A549 (cell line): ENCODE measurements around the gene GATA5. TPM values are rescaled to one million over a fixed set of nuclear protein-coding genes. Genes with fewer than 3 reads are reported as not detected.

ENCODE experiments used
- ATAC-seq, 2 experiments: fragments of 200-7000 bp in 1 of 2; fragments of >200 bp in 1 of 2; cut with Nextera tagmentation in 1 of 2; cut with Tn5 transposase in 1 of 2; 3 replicates each; pipeline versions ENCODE4 v1.8.0 to v1.9.1; 2018 to 2020; ENCODE audit warnings: mild to moderate bottlenecking in 1 of 2, moderate library complexity in 1 of 2
- CTCF ChIA-PET: fragments of 300-600 bp; sonication (Branson Sonifier 250); formaldehyde crosslinking; extraction: SDS; loops from one replicate; lab custom pipeline; 2021; ENCODE audit warnings: antibody characterized with exemption, inconsistent platforms; lab: Yijun Ruan, JAX
- POLR2A ChIA-PET: fragments of 350-600 bp; formaldehyde crosslinking; extraction: SDS; loops from one replicate; lab custom pipeline; 2021; ENCODE audit warnings: antibody characterized with exemption, inconsistent platforms; lab: Yijun Ruan, JAX
- DNase-seq, 2 experiments: peaks; one replicate each; pipeline versions ENCODE4 v3.0.0 to v3.0.0-alpha.2; 2011 to 2016; ENCODE audit warnings: low read depth in 1 of 2, low spot score in 1 of 2
- FAIRE-seq: peaks from 2 replicates; lab custom pipeline; 2011; peaks lifted over from hg19 to GRCh38; lab: Jason Lieb, UNC
- H3K27ac ChIP-seq, 2 experiments: fragments of >200 bp; sonication (Bioruptor Twin); formaldehyde crosslinking; 3 replicates each; pipeline ENCODE4 v1.5.1; 2016 to 2017
- H3K4me1 ChIP-seq: fragments of >200 bp; sonication (Bioruptor Twin); formaldehyde crosslinking; 3 replicates; pipeline ENCODE4 v1.6.1; 2016
- H3K4me2 ChIP-seq: fragments of >200 bp; sonication (Bioruptor Twin); formaldehyde crosslinking; 3 replicates; pipeline ENCODE4 v1.6.1; 2016
- H3K4me3 ChIP-seq: fragments of >200 bp; sonication (Bioruptor Twin); formaldehyde crosslinking; 3 replicates; pipeline ENCODE4 v1.5.1; 2016
- H3K9me3 ChIP-seq: fragments of >200 bp; sonication (Bioruptor Twin); formaldehyde crosslinking; 3 replicates; pipeline ENCODE4 v1.6.1; 2016
- BCL3 ChIP-seq: fragments of >200 bp; sonication (Bioruptor Twin); formaldehyde crosslinking; IDR thresholded peaks from 3 replicates; pipeline ENCODE4 v1.6.1; 2016
- BHLHE40 ChIP-seq: IDR thresholded peaks from 2 replicates; pipeline ENCODE4 v1.6.1; 2012; ENCODE audit warnings: low read depth, low read length, inconsistent platforms
- CEBPB ChIP-seq, 2 experiments: fragments of >200 bp in 1 of 2; sonication (Bioruptor Twin) in 1 of 2; formaldehyde crosslinking in 1 of 2; IDR thresholded peaks; 2 replicates each; pipeline ENCODE4 v1.6.1; 2012 to 2016
- CHD2 ChIP-seq: fragments of 150-350 bp; IDR thresholded peaks from 2 replicates; pipeline ENCODE4 v1.6.1; 2014; ENCODE audit warnings: low read length; ENCODE audit not compliant: partially characterized antibody
- CHD4 ChIP-seq: fragments of 200-600 bp; sonication (generic); IDR thresholded peaks from 2 replicates; pipeline ENCODE4 v1.6.1; 2016; ENCODE audit warnings: antibody characterized with exemption, mild to moderate bottlenecking, borderline replicate concordance
- E2F6 ChIP-seq: IDR thresholded peaks from 2 replicates; pipeline ENCODE4 v1.6.1; 2012; ENCODE audit warnings: low read depth, borderline replicate concordance
- FOSL2 ChIP-seq, 2 experiments: fragments of 450-650 bp in 1 of 2; fragments of >200 bp in 1 of 2; sonication (Bioruptor Twin) in 1 of 2; formaldehyde crosslinking; IDR thresholded peaks; 2 replicates each; pipeline versions ENCODE4 v1.5.0 to v1.6.1; 2016 to 2020; ENCODE audit warnings: mild to moderate bottlenecking in 1 of 2, moderate library complexity in 1 of 2
- HDAC2 ChIP-seq: fragments of 200-600 bp; sonication (generic); IDR thresholded peaks from 2 replicates; pipeline ENCODE4 v1.6.1; 2016
- HES2 ChIP-seq: fragments of >200 bp; sonication (Bioruptor Twin); formaldehyde crosslinking; IDR thresholded peaks from 2 replicates; pipeline ENCODE4 v1.6.1; 2016
- HMGXB4 ChIP-seq: fragments of 250-450 bp; sonication (Bioruptor Pico); IDR thresholded peaks from 2 replicates; pipeline ENCODE4 v1.5.0; 2021; ENCODE audit warnings: mild to moderate bottlenecking, moderate library complexity, borderline replicate concordance
- HOXB13 ChIP-seq: fragments of 250-450 bp; sonication (Bioruptor Pico); IDR thresholded peaks from 2 replicates; pipeline ENCODE4 v1.5.0; 2020; ENCODE audit warnings: low read depth, mild to moderate bottlenecking, moderate library complexity
- JUN ChIP-seq, 2 experiments: fragments of >200 bp; sonication (Bioruptor Twin); formaldehyde crosslinking; IDR thresholded peaks; 2 replicates in 1 of 2; 3 replicates in 1 of 2; pipeline ENCODE4 v1.6.1; 2016 to 2017
- KDM1A ChIP-seq: fragments of 200-600 bp; sonication (generic); IDR thresholded peaks from 2 replicates; pipeline ENCODE4 v1.6.1; 2016; ENCODE audit warnings: low read depth, mild to moderate bottlenecking
- KDM5A ChIP-seq: fragments of 200-600 bp; sonication (generic); IDR thresholded peaks from 2 replicates; pipeline ENCODE4 v1.6.1; 2016; ENCODE audit warnings: antibody characterized with exemption, mild to moderate bottlenecking
- NFE2L2 ChIP-seq: fragments of 150-350 bp; conservative IDR thresholded peaks from 2 replicates; pipeline ENCODE4 v1.6.1; 2014; ENCODE audit warnings: low read length
- NPAS2 ChIP-seq: fragments of 250-450 bp; sonication (Bioruptor Pico); IDR thresholded peaks from 2 replicates; pipeline ENCODE4 v1.8.0; 2022; ENCODE audit warnings: mild to moderate bottlenecking, moderate library complexity, borderline replicate concordance
- NR3C1 ChIP-seq: fragments of >200 bp; sonication (Bioruptor Twin); formaldehyde crosslinking; IDR thresholded peaks from 3 replicates; pipeline ENCODE4 v1.6.1; 2017
- PBX3 ChIP-seq: IDR thresholded peaks from 2 replicates; pipeline ENCODE4 v1.6.1; 2012
- RAD21 ChIP-seq, 2 experiments: fragments of >200 bp in 1 of 2; sonication (Bioruptor Twin) in 1 of 2; formaldehyde crosslinking in 1 of 2; IDR thresholded peaks in 1 of 2; conservative IDR thresholded peaks in 1 of 2; 2 replicates in 1 of 2; 3 replicates in 1 of 2; pipeline ENCODE4 v1.6.1; 2012 to 2018; ENCODE audit warnings: inconsistent platforms in 1 of 2
- REST ChIP-seq: fragments of 200-600 bp; sonication (generic); IDR thresholded peaks from 2 replicates; pipeline ENCODE4 v1.6.1; 2016; ENCODE audit warnings: antibody characterized with exemption, mild to moderate bottlenecking, moderate library complexity
- TFCP2L1 ChIP-seq: fragments of 250-450 bp; sonication (Bioruptor Pico); IDR thresholded peaks from 2 replicates; pipeline ENCODE4 v1.5.0; 2021; ENCODE audit warnings: mild to moderate bottlenecking
- TP53 ChIP-seq: fragments of 250-450 bp; sonication (Bioruptor Pico); IDR thresholded peaks from 2 replicates; pipeline ENCODE4 v1.5.0; 2021; ENCODE audit warnings: mild to moderate bottlenecking, moderate library complexity
- USF2 ChIP-seq: fragments of 450-650 bp; IDR thresholded peaks from 2 replicates; pipeline ENCODE4 v1.6.1; 2014; ENCODE audit warnings: antibody characterized with exemption
- ZFP36 ChIP-seq: fragments of 450-650 bp; IDR thresholded peaks from 2 replicates; pipeline ENCODE4 v1.6.1; 2014; ENCODE audit warnings: borderline replicate concordance; ENCODE audit not compliant: partially characterized antibody
- ZSCAN20 ChIP-seq: fragments of 250-450 bp; sonication (Bioruptor Pico); IDR thresholded peaks from 2 replicates; pipeline ENCODE4 v1.8.0; 2022; ENCODE audit warnings: mild to moderate bottlenecking, moderate library complexity
- WGBS: methylation state at CpG from one replicate; pipeline ENCODE4 v1.1.6; 2017; ENCODE audit errors: missing lambda C conversion rate; 5-methylcytosine and 5-hydroxymethylcytosine counted together
- polyA plus RNA-seq, 4 experiments: library from polyadenylated mRNA; depleted of rRNA in 3 of 4; stranded (reverse); fragments of >200 nt; fragmentation: RNase III in 1 of 4; extraction: RNeasy Plus Mini Kit Qiagen cat#74134 plus additional on column Dnase treatment in 1 of 4; gene quantifications; 2 replicates in 3 of 4; 3 replicates in 1 of 4; pipeline ENCODE4 v1.2.3, GENCODE V29; 2011 to 2017

GATA5 gene
- polyA plus RNA-seq, 2 of the 4 experiments (the other 2 are of a cell fraction): 0.21 to 0.72 TPM

GRCh38 chr20:62513991-62514390 is 38.2 kb upstream of the GATA5 start:
- 67% methylated on average over 13 of the region's 14 CpGs for WGBS
- H3K9me3 ChIP-seq: no peaks in the 10 kb centered on the region
- no peak for ATAC-seq
- H3K4me2 ChIP-seq: no peak overlapping the region
- H3K4me3 ChIP-seq: no peak overlapping the region
- TF ChIP-seq FOSL2 (IDR thresholded peaks at IDR 0.05) (no peak), FOSL2 (CRISPR knock-in tag; IDR thresholded peaks at IDR 0.05) (no peak), KDM5A (no peak), ZSCAN20 (no peak), JUN (IDR thresholded peaks at IDR 0.05) (no peak), NPAS2 (no peak), REST (no peak), BHLHE40 (no peak), BCL3 (no peak), ZFP36 (no peak), NR3C1 (no peak), RAD21 (conservative IDR thresholded peaks at IDR 0.05 in 1 of 2, IDR thresholded peaks at IDR 0.05 in 1 of 2) (no peak), KDM1A (no peak), NFE2L2 (no peak), HMGXB4 (CRISPR knock-in tag) (no peak), TP53 (CRISPR knock-in tag) (no peak), HOXB13 (CRISPR knock-in tag) (no peak)
- H3K27ac ChIP-seq: no peak overlapping the region
- ChIA-PET POLR2A (no interaction called here), CTCF (interaction anchor here (1.0 to 8.6 kb wide), 5 partner anchors 14 to 278 kb away, joined by 3 to 63 read pairs (median 8); no protein-coding TSS in a partner anchor)
- DNase-seq: no peak
- H3K4me1 ChIP-seq: no peaks in the 10 kb centered on the region
- FAIRE-seq: no peak

- POLR2A ChIA-PET: no interaction called here
- no peak overlapping the region for H3K4me3 ChIP-seq
- H3K4me1 ChIP-seq: no peaks in the 10 kb centered on the region
- TF ChIP-seq PBX3: no peak
- TF ChIP-seq USF2: no peak
- TF ChIP-seq NPAS2: no peak
- TF ChIP-seq CEBPB (IDR thresholded peaks at IDR 0.05): no peak
- TF ChIP-seq TFCP2L1 (CRISPR knock-in tag): no peak
- no peak for TF ChIP-seq HES2
- TF ChIP-seq E2F6: no peak
- TF ChIP-seq CHD4: no peak
- TF ChIP-seq CHD2: no peak
- TF ChIP-seq HMGXB4 (CRISPR knock-in tag): no peak
- no peak for TF ChIP-seq HDAC2
These were observed 36.3 kb upstream of the GATA5 start for GRCh38 chr20:62511915-62512610.

More at GRCh38 chr20:62511915-62512610, 36.3 kb upstream of the GATA5 start:
- no peak overlapping the region for H3K4me2 ChIP-seq
- H3K9me3 ChIP-seq: no peaks in the 10 kb centered on the region
- H3K27ac ChIP-seq: no peak overlapping the region
- WGBS: 64% methylated on average over 16 of the region's 24 CpGs
- DNase-seq (no peak), FAIRE-seq (no peak), ATAC-seq (no peak)
- CTCF ChIA-PET: interaction anchor here (1.0 to 8.6 kb wide), 3 partner anchors 12 to 105 kb away, joined by 3 to 63 read pairs (median 5); no protein-coding TSS in a partner anchor
